Coronary artery (tissue), 2 donors: Measurements from ENCODE around the gene GOLT1A.

ENCODE experiments used
- DNase-seq: peaks from one replicate; pipeline ENCODE4 v3.0.0-alpha.2; 2017; ENCODE audit warnings: low spot score
- H3K27ac ChIP-seq, 2 donors: fragments of 200-600 bp; sonication (generic); one replicate each; pipeline ENCODE4 v1.5.1; 2016 to 2019
- H3K4me3 ChIP-seq: fragments of 200-600 bp; sonication (generic); 2 replicates; pipeline ENCODE4 v1.5.1; 2016; ENCODE audit warnings: mild to moderate bottlenecking, moderate library complexity
- TF ChIP-seq, protein P1 (sequence below): fragments of 200-600 bp; sonication (generic); IDR thresholded peaks from one replicate; pipeline ENCODE4 v1.5.1; 2019; ENCODE audit warnings: antibody characterized with exemption

Gene GOLT1A

GRCh38 chr1:204230211-204230610, 16.4 kb upstream of the GOLT1A start:
- no peak overlapping the region for H3K4me3 ChIP-seq
- DNase-seq, result peak; percentile 65
- TF ChIP-seq, protein P1, sequence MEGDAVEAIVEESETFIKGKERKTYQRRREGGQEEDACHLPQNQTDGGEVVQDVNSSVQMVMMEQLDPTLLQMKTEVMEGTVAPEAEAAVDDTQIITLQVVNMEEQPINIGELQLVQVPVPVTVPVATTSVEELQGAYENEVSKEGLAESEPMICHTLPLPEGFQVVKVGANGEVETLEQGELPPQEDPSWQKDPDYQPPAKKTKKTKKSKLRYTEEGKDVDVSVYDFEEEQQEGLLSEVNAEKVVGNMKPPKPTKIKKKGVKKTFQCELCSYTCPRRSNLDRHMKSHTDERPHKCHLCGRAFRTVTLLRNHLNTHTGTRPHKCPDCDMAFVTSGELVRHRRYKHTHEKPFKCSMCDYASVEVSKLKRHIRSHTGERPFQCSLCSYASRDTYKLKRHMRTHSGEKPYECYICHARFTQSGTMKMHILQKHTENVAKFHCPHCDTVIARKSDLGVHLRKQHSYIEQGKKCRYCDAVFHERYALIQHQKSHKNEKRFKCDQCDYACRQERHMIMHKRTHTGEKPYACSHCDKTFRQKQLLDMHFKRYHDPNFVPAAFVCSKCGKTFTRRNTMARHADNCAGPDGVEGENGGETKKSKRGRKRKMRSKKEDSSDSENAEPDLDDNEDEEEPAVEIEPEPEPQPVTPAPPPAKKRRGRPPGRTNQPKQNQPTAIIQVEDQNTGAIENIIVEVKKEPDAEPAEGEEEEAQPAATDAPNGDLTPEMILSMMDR, result no peak

GRCh38 chr1:204228896-204229295, 15.1 kb upstream of the GOLT1A start:
- Histone ChIP-seq H3K27ac (no peak overlapping the region), H3K4me3 (no peak overlapping the region)
- TF ChIP-seq, protein P1, result no peak
- DNase-seq, result no peak

More at GRCh38 chr1:204230211-204230610, 16.4 kb upstream of the GOLT1A start:
- no peak overlapping the region for H3K27ac ChIP-seq

GRCh38 chr1:204227996-204228785, 14.4 kb upstream of the GOLT1A start:
- DNase-seq, result no peak
- TF ChIP-seq, protein P1, result no peak
- H3K27ac ChIP-seq, result no peak overlapping the region
- H3K4me3 ChIP-seq, result no peak overlapping the region

DNA sequence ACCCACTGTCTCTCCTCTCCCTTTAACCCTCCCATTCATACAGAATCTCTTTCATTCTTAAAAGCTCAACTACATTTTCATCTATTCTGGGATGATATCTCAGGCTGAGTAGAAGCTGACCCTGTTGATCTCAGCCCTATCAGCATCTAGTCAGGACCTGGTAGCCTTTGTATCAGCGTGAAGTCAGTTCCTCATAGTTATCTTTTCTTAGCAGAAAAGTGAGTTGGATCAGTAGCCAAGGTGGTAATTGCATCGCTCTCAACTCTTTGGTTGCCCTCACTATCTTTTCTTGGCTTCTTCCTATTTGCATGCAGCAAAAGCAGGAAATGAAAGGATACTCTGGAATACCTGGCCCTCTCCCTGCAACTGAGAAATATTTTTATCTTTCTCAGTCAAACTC, 13.6 kb upstream of the GOLT1A start:
- Histone ChIP-seq H3K4me3 (no peak overlapping the region), H3K27ac (no peak overlapping the region)
- no peak for DNase-seq
- TF ChIP-seq, protein P1, result no peak

DNA sequence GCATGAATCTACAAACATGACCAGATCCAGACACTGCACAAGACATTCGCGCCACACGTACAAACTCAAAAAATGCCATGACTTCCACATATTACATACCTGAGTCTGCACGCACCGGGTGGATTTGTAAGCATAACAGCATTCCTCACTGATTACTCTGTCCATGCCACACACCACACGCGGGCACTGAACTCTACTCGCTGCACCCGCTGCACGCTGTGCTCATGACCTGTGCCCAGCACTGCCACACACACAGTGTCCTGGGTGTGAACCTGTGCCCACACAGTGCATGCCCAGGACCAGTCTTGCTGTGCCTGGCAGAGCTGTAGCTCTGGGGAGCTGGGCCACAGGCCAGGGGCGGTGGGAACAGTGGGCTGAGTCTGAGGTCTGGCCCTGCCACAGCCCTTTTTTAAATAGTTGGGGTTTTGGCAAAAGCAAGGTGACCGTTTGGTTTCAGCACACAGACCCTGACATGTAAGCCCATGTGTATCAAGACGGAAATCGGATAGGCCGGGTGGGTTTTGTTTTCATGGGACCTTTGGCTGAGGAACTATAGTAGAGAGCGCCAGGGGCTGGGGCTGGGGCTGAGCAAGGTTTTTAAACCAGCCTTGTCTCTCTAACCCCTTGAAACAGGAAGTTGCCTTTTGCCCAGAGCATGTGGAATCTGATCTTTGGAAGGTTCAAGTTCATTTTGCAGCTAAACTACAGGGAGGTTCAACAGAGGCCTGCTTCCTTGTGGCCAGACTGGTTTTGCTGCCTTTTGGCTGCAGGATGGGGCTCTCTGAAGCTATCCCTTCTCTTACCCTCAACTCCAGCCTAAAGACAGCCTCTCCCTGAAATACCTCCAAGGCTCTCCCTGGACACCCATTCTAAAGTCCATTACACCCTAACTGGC, 12.3 kb upstream of the GOLT1A start:
- no peak overlapping the region for H3K27ac ChIP-seq
- TF ChIP-seq, protein P1, result no peak
- no peak overlapping the region for H3K4me3 ChIP-seq
- no peak for DNase-seq

- no peak overlapping the region for H3K4me3 ChIP-seq
- H3K27ac ChIP-seq, result no peak overlapping the region
- DNase-seq, result no peak
- TF ChIP-seq, protein P1, result no peak
Measured at GRCh38 chr1:204224655-204225054, 10.9 kb upstream of the GOLT1A start.
